ENCODE measurements around the gene TPCN1.

Gene TPCN1

GRCh38 chr12:113270709-113271009 is 49.4 kb downstream of the TPCN1 start:
- no peak for TF ChIP-seq CTCF (IDR thresholded peaks at IDR 0.05; ENCODE audit: borderline replicate concordance, control extremely low read depth, extremely low read depth, insufficient read depth, missing control alignments)
- no peak for DNase-seq (ENCODE audit: low spot score)
- in situ Hi-C loops (cut with MboI; ENCODE audit: low sequenced_read_pairs, unreplicated experiment): no loop called here

GRCh38 chr12:113271466-113271852 is 50.2 kb downstream of the TPCN1 start:
- no peak for DNase-seq (ENCODE audit: low spot score)
- in situ Hi-C loops (cut with MboI; ENCODE audit: low sequenced_read_pairs, unreplicated experiment): no loop called here
- no peak for TF ChIP-seq CTCF (IDR thresholded peaks at IDR 0.05; ENCODE audit: borderline replicate concordance, control extremely low read depth, extremely low read depth, insufficient read depth, missing control alignments)

- peak; percentile 74 for DNase-seq (ENCODE audit: low spot score)
Observed at GRCh38 chr12:113271853-113272561, 50.7 kb downstream of the TPCN1 start.

GRCh38 chr12:113273053-113273725 is 51.9 kb downstream of the TPCN1 start:
- no peak for TF ChIP-seq CTCF (IDR thresholded peaks at IDR 0.05; ENCODE audit: borderline replicate concordance, control extremely low read depth, extremely low read depth, insufficient read depth, missing control alignments)
- in situ Hi-C loops (cut with MboI; ENCODE audit: low sequenced_read_pairs, unreplicated experiment): no loop called here

More at GRCh38 chr12:113271853-113272561, 50.7 kb downstream of the TPCN1 start:
- no peak for TF ChIP-seq CTCF (IDR thresholded peaks at IDR 0.05; ENCODE audit: borderline replicate concordance, control extremely low read depth, extremely low read depth, insufficient read depth, missing control alignments)
- in situ Hi-C loops (cut with MboI; ENCODE audit: low sequenced_read_pairs, unreplicated experiment): no loop called here

GRCh38 chr12:113274848-113275247 is 53.6 kb downstream of the TPCN1 start:
- no peak for DNase-seq (ENCODE audit: low spot score)
- TF ChIP-seq CTCF (IDR thresholded peaks at IDR 0.05; ENCODE audit: borderline replicate concordance, control extremely low read depth, extremely low read depth, insufficient read depth, missing control alignments): no peak
- in situ Hi-C loops (cut with MboI; ENCODE audit: low sequenced_read_pairs, unreplicated experiment): no loop called here

More at GRCh38 chr12:113273053-113273725, 51.9 kb downstream of the TPCN1 start:
- no peak for DNase-seq (ENCODE audit: low spot score)

GRCh38 chr12:113276306-113276705 is 55.0 kb downstream of the TPCN1 start:
- TF ChIP-seq CTCF (IDR thresholded peaks at IDR 0.05; ENCODE audit: borderline replicate concordance, control extremely low read depth, extremely low read depth, insufficient read depth, missing control alignments): no peak
- DNase-seq (ENCODE audit: low spot score): no peak
- in situ Hi-C loops (cut with MboI; ENCODE audit: low sequenced_read_pairs, unreplicated experiment): no loop called here
